ENCODE data around the gene ABCG8.
"Not testable (repeated sequence)": the region's sequence is repeated elsewhere in the genome, so short reads cannot be mapped to it uniquely, and the experiment has no call there.

Gene ABCG8

DNA sequence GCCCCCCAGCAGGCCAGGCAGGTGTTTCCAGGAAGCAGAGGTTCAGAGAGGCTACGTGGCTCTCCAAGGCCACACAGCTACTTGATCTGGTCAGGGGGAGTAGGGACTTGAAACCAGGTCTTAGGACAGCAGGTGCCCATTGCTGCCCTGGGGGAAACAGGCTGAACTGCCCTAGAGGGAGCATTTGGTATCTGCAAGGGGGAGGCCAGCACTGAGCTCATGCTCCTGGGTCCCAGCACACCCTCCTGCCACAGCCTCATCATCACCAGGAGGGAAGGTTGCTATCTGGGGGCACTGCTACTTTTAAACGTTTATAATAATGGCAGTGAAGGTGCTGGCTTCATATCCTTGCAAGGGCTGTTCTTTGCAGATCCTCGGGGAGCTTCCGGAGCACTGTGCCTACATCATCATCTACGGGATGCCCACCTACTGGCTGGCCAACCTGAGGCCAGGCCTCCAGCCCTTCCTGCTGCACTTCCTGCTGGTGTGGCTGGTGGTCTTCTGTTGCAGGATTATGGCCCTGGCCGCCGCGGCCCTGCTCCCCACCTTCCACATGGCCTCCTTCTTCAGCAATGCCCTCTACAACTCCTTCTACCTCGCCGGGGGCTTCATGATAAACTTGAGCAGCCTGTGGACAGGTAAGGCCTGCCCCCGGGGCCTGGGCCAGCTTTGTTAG is 36.1 kb downstream of the ABCG8 start:
- DNase-seq: no peak

DNA sequence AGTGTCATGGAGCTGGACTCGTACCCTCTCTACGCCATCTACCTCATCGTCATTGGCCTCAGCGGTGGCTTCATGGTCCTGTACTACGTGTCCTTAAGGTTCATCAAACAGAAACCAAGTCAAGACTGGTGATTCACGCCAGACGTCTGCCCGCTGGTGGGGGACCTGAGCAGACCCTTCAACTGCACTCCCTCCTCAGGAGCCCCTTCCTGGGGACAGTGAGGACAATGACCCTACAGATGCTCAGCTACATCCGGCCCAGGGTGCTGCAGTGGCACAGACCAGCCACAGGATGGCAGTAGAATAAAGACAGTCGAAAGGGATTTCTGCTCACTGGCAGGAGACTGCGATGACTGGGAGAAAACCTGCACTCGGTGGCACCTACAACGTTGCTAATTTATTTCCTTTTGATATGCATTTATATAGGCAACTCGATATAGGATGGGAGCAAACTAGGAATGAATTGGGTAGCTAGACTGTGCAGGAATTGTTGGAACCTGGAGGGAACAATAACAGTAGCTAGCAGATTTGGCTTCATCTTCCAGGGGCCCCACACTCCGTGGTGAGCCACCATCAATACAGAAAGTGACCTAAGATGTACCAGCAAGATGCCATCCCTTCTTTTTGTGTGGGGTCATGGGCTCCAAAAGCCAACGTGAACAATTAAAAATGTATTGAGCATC is 39.2 kb downstream of the ABCG8 start:
- peak; percentile 36 to 54 for DNase-seq

DNA sequence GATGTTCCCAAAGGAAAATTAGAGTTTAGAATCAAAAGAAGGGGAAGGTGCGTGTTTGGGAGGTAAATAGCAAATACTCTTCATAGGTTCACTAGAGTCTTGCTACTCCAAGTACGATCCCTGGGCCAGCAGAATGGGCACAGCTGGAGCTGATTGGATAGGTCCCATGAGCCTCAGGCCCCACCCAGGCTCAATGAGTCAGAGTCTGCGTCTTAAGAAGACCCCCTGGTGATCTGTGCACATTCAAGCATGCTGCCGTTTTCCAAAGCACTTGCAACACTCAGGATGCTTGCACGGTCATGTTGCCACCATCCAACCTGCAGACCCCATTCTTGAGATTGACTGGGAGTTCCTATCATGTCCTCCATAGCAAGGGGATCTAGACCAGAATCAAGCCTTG is 40.5 kb downstream of the ABCG8 start:
- DNase-seq: no peak

DNA sequence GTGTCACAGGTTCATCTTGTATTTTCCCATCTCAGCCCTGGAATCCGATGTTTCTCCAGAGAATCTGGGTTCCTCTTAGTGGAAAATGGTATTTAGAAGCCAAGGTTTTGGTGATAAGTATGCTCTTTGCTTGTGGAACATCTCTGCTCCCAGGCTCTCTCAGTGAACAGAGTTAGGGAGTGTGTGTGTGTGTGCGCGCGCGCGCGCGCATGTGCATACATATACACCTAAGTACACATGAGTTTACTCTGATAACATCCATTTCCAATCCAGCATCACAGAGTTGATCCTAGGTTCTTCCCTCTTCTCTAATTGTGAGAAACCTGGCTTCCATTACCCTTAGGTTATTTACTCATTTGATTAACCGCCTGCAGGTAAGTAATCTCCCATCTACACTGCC is 41.7 kb downstream of the ABCG8 start:
- DNase-seq: no peak

DNA sequence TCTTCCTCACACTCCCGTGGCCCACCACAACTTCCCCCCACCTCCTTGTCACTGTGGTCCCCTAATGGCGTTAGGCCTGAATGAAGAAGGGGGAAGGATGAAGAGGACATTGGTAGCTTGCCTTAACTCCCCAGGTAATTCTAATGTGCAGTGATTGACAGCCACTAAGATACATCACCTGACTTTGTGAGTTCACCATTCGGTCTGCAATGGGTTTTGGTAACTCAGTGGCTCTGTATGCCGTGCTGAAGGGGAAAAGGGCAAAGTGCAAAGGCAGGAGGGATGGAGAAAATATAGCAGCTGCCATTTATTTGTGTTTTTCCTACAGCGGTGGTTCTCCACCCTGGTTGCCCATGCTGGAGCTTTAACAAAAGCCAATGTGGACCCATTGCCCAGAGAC is 42.2 kb downstream of the ABCG8 start:
- DNase-seq: no peak

DNA sequence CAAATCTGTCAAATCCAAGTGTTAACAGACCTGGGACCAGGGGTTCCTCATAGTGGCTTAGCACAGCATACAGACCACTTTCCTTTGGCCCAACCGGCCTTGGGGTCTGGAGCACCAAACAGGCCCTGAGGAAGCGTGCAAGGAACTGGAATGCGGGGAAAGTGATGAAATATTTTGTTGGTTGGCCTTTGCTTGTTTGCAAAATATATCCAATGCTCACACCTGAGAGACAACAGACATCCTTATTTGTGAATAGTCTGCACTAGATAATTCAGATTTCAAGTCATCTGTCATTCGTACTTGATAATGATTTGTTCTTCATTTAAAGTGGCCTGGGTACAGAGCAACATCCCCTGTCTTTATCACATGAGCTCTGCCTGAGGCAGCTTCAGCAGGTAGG is 43.5 kb downstream of the ABCG8 start:
- no peak for DNase-seq

DNA sequence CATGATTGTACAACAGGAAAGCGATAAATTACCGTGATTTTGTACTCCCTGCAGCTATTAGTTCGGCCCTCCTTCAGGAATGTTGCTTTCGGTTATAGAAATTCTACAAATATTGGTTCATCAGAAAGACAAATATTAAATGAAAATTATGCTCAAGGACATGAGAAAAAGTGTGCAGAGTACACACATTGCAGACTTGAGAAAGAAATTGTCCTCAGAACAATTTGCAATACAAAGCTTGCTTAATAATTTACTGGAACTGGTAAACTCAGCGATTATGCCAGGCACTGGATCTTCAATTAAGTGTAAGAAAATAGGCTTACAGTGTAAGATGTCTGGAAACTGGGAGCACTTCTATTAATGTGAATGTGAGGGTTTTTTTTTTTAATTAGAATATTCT is 45.9 kb downstream of the ABCG8 start:
- DNase-seq: no peak

DNA sequence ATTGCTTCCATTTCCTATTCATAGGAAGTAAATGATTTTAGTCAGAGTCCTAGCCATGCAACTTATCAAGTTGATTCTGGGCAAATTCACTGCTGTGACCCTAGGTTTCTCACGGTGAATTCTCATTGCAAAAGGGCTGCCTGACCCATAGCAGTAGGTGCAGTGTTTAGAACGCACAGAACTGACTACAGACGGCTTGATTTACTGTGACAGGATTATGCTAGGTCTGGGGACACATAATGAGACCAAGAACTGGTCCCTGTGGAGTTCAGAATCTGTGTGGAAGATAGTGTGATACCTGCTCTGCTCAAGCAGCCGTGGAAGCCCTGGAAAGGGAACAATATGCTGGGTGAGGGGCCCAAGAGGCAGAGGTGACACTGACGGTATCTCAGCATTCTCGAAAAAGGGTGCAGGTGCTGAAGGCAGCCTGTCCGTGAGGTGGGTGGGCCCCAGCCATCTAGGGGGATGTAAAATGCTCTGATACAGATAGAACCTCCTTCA is 46.4 kb downstream of the ABCG8 start:
- no peak for DNase-seq

DNA sequence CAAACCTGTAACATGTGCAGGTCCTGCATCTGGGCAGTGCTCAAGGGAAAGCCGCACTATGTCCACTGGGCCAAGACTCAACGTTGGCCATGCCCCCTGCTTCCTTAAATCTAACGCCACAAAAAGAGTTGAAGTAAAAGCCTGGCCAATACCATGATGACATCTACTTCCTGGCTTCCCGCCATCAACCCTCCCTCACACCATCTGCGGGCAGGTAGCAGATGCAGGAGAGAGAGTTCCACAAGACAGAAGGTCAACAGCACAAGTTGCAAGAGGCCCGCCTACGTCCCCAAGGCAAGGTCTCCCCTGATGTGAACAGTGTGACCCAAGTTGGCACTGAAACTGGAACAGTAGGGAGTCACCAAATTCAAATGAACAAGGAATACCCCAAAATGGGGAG is 48.4 kb downstream of the ABCG8 start:
- DNase-seq: no peak

DNA sequence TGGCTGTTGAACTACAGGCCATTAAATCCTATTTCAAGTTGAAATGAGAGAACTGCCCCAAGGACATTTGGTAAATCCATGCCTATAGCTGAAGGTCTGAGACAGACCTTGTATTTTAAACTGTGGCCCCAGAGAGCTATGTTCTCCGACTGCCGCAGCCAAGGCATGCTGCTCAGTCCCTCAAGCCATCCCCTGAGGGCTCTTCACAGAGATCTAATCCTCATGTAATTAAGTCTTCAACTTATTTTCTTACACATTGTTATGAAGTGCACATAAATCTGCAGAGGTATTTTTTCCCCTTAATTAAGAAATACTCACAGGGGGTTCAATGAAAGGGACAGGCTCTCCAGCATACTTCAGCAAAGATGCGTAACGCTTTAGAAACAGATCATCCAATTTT is 50.6 kb downstream of the ABCG8 start:
- no peak for DNase-seq

DNA sequence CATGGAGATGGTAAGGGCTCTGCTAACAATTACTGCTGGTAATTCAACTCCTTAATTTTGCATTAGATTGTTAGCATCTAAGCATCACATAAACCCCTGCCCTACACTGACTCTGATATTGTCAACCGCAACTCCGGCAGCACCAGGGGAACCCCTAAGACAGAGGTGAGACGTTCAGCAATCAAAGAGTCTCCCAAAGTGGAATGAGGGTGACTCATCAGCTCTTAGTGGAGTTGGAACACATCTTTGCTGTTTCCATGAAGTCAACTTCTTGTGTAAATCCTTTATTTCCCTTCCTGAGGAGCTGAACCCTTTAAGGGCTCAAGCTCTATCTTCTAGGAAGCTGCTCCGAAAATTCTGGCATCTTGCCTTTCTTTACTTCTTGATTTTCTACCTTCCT is 52.1 kb downstream of the ABCG8 start:
- no peak for DNase-seq

DNA sequence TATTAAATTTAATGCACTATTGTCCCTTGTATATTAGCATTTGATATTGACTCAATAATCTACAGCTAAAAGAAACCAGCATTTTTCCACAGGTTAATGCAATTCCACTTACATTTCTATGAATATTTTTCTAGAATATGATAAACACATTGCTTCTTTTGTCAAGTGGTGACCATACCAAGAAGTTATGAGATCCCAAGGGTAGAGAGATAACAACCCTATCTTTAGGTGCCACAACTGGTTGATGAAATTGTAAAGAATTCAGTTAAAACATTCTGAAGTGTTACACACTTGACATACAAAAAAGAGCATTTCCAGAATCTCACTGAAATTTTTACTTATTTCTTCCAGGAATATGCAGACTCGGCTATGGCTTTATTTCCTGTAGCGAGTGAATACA is 56.0 kb downstream of the ABCG8 start:
- DNase-seq: no peak

DNA sequence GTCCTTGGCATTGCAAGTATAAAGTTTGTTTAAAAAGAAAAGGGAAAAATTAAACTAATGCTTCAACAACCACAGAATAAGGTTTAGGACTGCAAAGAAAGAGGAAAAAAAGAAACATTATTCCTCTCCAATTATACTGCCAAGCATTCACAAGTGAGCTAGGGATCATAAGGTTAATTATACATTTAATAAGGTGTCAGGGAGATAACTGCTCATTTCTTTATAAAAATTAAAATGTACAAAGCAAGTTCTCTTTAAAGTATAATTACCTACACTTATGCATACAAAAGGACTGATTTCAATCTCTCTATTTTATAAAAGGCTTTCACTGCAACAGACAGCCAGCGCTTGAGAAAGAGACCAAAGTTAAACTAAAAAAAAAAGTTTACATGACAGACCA is 58.1 kb downstream of the ABCG8 start:
- no peak for DNase-seq

DNA sequence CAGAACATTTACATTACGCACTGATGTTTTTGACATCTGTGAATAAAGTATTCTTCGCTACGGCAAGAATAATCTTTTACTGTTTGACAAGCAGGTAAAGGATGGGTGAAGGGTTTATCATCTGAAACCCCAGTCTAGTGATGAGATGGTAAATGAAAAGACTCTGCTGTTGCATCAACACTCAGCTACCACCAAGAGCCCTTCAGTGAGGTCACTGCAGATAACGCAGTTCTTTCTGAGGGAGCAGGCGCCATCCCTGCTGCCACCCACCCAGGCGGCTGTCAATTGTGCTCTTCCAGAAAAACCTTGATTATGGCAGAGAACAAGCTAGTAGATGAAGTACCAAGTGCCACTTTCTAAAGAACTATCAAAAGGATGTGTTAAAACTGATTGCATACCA is 58.7 kb downstream of the ABCG8 start:
- no peak for DNase-seq

DNA sequence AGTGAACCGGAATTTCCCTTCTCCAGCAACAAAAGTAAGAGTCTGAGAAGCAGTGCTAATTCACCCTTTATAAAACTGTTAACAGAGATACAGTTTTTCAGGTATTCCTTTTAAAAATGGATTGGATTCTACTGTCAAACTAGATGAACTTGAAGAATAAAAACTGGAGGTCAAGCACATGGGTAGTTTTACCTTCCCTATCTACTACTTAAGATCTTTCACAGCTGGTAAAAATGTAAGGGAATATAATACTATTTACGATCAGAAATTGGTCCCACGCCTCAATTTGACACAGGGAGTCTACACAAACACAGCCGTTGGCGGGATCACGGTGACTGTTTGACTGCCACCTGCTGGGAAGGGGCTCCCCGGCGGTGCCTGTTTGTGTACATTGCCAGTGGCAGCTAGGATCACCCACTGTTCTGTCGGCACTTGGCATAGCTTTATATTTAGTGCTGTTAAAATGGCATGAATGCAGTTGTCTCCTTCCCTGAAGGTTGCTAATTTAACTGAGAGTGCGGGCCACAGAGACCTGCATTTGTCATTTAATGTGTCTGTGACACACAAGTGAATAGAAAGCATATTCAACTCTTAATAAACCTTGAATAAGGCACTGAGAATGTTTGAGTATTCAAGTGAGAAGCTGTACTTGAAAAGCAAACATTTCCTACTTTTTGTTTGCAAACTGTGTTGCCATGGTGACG is 59.5 kb downstream of the ABCG8 start:
- DNase-seq: no peak

DNA sequence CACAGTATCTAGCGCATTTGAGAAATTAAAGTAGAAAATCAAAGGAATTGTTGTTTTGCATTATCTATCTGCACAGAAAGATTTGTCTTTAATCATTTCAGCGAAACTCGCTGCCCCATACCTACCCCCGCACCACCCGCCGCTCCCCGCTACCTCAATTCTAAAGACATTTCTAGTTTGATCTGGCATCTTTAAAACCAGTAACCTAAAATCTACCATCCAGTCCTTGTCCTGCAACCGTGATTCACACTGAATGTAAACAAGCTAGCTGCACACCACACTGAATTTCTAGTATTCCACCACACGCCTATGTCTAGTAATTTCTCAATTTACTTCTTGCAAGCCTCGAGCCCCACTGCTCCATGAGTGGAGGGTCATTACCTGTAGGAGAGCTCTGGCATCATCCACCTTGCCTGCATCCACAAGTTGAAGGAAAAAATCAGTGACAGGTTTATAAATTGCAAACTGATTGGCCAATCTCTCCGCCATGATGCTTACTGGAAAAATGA is 60.1 kb downstream of the ABCG8 start:
- no peak for DNase-seq

DNA sequence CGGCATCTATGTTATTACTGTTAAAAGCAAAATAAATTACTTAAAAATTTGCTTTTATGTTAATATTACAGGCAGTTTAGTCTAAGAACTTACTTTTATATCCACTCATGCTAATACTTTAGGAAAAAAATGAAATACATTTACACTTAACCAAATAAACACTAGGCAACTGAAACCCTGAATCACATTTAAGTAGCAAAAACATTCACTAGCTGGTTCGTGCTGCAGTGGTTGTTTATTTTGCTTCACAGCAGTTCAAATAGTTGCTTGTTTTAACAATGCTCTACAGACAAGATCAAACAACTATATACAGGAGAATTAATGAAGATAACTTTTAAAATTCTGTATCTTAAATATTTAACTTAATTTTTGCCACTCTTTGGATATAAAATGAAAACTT is 60.8 kb downstream of the ABCG8 start:
- no peak for DNase-seq

DNA sequence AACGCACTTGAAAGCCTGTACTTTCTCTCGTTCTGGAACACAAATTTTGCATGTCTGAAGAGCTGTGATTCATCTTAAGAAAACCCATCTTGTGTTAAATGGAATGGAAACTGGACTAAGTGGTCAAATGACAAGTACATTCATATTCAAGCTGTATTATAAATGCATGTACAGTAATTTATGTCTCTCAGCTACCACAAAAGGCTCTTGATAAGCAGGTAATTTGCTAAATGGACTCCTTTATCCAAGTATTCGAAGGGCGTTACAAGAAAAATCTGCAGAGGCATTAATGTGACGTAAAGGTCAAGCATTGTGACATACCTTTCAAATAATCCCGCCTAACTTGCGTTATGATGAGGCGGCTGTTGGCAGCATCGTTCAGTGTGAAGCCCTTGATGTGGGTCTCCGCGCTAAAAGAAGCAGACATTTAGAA is 66.6 kb downstream of the ABCG8 start:
- no peak for DNase-seq

DNA sequence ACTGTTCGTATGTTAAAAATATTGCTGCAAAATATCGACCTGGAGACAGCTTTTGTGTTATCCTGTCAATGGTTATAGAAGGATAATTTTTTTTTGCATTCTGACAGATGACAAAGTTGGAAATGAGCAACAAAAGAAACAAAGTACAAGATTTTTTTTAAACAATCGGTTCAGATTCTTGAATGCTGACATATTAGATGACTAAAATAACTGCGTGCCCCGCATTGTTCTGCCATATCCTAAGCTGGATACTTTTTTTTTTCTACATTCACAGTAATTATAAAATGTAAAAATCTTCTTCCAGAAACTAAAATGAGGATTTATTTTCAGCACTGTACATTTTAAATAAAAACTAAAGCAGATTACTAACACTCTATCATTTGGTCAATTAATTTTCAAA is 67.1 kb downstream of the ABCG8 start:
- DNase-seq: no peak

DNA sequence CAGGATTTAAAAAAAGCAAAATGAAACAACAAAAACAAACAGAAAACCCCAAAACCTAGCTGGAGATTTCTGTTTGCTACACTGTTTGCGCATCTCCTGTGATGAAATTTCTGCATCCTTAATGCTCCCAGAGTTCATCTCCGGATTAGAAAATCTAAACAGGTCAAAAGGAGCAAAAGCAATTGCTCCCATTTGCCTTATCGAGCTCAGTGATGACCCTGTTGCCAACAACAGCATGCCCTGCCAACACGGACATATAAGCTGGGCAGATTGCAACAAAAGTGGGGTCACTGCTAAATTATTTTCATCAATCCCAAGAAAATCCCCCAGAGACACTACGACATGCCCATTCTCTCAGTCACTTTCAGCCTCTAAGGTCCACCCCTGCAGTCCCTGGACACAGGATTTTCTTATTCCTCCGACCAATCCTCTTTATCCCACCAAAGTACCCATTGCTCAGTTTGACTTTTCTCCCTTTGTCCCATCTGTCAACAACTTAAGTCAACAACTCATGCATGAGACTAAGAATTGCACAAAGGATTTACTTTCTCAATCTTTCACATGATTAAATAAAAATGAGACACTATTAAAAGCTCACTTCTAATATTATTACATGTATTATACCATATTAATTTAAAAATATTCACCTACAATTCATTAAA is 67.8 kb downstream of the ABCG8 start:
- DNase-seq: no peak

DNA sequence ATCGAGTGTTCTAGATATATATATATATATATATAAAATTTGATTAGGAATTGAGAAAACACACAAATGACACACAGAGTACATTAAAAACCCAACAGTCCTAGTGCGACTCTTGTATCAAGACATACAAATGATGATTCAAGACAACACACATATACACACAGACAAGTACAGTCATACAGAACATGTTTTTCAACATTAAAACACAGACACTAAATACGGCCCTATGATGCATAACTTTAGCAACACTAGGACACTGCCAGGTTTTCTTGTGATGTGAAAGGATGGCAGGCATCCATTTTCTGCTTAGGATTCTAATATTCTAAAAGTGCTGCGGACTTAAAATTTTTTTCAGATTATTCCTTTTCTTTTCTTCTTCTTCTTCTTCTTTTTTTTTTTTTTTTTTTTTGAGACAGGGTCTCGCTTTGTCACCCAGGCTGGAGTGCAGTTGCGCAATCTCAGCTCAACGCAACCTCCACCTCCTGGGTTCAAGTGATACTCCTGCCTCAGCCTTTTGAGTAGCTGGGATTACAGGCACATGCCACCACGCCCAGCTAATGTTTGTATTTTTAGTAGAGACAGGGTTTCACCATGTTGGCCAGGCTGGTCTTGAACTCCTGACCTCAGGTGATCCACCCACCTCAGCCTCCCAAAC is 72.5 kb downstream of the ABCG8 start:
- not testable (repeated sequence) for DNase-seq

DNA sequence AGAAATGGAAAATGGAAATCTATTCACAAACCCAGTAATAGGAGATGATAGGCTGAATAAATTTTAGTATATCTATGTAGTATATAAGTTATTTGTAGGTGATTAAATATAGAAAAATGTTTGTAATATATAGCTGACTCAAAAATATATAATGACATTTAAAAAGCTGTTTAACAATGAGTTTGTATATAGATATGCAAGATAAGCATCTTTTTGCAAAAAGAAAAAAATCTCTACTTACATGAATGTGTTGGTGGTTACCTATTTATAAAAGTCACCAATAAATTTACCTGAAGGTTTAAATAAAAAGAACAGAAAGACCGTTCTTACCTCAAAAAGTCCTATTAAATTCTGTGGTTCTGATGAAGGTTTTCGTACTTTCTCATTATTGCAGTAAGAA is 85.7 kb downstream of the ABCG8 start:
- DNase-seq: no peak

DNA sequence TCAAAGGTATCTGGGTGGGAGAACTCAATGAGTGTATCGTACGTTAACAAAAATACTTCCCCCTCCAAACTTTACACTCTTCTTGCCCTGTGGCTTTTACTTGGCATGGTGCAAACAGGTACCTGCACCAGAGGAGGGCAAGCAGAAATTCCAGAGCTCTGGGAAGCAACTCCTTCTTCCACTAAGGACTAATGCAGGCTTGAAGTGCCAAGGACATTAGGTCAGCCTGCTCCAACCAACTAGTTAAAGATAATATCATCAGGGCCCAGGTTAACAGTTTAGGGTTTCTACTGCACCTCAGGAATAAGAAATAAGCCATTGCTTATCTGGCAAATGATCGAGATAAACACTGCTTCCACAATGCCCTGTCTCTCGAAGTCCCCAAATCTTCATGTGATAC is 86.7 kb downstream of the ABCG8 start:
- DNase-seq: no peak
